ENCODE results near the gene LRRC25. TPM values are rescaled to one million over a fixed set of nuclear protein-coding genes. Genes with fewer than 3 reads are reported as not detected.

Gene LRRC25
- total RNA-seq, 1 experiment from 2014 or later = not detected

DNA sequence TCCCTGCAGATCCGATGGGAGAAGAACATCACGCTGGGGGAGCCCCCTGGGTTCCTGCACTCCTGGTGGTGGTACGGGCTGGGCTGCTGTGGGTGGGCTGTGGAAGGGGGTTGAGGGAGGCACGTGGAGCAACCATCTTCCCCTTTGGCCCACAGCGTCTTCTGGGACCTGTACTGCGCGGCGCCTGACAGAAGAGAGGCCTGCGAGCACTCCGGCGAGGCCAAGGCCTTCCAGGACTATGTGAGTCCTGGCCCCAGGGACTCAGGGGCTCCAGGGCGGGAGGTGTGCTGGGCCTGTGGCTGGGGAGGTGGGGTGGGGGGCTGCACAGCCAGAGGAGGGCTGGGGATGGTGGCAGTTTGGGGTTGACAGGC is 30.3 kb upstream of the LRRC25 start:
- BruUV-seq (replicated peaks) = no TSS peak
- H3F3A ChIP-seq (ENCODE audit: low read length, unreplicated experiment) = no peaks in the 10 kb centered on the region
- ChIA-PET CTCF (no interaction called here), POLR2A (ENCODE audit: unreplicated experiment) (no interaction called here)
- no peak overlapping the region for H3K9ac ChIP-seq (ENCODE audit: low read length)
- no peak overlapping the region for H3K4me2 ChIP-seq (ENCODE audit: low read length)
- no peak overlapping the region for H3K4me3 ChIP-seq (ENCODE audit: low read length)
- no peak for ATAC-seq
- no peaks in the 10 kb centered on the region for H3K9me3 ChIP-seq (ENCODE audit: low read length)
- H3K27me3 ChIP-seq (ENCODE audit: low read length) = no peaks in the 10 kb centered on the region
- H2AFZ ChIP-seq (ENCODE audit: low read length) = no peak overlapping the region
- H4K20me1 ChIP-seq (ENCODE audit: low read length) = peaks cover 5% of the 10 kb centered on the region; the same call in 1 of the 2 replicates
- peaks cover 19% of the 10 kb centered on the region for H3K79me2 ChIP-seq (ENCODE audit: low read length)
- intact Hi-C loops (cut with micrococcal nuclease) = no loop called here
- DNase-seq = no peak
- TF ChIP-seq, protein P1, sequence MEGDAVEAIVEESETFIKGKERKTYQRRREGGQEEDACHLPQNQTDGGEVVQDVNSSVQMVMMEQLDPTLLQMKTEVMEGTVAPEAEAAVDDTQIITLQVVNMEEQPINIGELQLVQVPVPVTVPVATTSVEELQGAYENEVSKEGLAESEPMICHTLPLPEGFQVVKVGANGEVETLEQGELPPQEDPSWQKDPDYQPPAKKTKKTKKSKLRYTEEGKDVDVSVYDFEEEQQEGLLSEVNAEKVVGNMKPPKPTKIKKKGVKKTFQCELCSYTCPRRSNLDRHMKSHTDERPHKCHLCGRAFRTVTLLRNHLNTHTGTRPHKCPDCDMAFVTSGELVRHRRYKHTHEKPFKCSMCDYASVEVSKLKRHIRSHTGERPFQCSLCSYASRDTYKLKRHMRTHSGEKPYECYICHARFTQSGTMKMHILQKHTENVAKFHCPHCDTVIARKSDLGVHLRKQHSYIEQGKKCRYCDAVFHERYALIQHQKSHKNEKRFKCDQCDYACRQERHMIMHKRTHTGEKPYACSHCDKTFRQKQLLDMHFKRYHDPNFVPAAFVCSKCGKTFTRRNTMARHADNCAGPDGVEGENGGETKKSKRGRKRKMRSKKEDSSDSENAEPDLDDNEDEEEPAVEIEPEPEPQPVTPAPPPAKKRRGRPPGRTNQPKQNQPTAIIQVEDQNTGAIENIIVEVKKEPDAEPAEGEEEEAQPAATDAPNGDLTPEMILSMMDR (conservative IDR thresholded peaks at IDR 0.05; ENCODE audit: low read depth, low read length) = no peak
- TF ChIP-seq EZH2 (IDR thresholded peaks at IDR 0.05; ENCODE audit: low read length, unreplicated experiment) = no peak
- no peak for TF ChIP-seq EZH2phosphoT487 (IDR thresholded peaks at IDR 0.05; ENCODE audit: borderline replicate concordance, low read length)
- H3K4me1 ChIP-seq (ENCODE audit: insufficient read depth, low read length) = no peaks in the 10 kb centered on the region
- no peak overlapping the region for H3K27ac ChIP-seq (ENCODE audit: low read length)
- H3K36me3 ChIP-seq (ENCODE audit: low read depth, low read length) = no peaks in the 10 kb centered on the region
- no peaks in the 10 kb centered on the region for H3K9me2 ChIP-seq (replicated peaks; ENCODE audit: low read length)

DNA sequence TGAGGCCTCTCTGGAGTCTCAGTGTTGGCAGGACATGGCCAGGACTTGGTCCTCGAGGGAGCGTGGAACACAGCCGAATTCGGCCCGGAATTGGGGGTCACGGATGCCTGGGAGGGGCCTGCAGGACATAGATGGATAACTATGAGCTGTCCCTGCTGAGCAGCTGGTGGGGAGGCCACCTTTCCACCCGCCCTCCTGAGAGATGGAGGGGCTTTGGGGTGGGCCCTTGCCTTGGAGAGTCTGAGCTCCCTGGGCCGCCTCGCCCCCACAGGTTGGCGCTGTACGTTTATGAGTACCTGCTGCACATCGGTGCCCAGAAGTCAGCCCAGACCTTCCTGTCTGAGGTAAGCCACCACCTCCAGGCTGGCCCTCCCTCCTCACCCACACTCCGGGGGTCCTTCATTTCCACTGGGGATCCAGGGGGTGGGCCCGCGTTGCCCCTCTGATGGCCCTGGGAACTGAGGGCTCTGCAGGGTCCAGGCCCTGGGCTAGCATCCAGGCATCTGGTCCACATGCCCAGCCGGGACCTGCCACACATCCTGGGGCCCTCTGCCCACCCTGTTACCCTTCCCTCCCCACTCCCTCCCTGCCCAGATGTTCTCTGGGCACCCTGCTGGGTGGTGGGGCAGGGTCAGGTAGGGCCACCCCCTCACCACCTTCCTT is 29.8 kb upstream of the LRRC25 start:
- Histone ChIP-seq H4K20me1 (ENCODE audit: low read length) (peaks cover 5% of the 10 kb centered on the region; the same call in 1 of the 2 replicates), H3K9me2 (replicated peaks; ENCODE audit: low read length) (no peaks in the 10 kb centered on the region), H3K36me3 (ENCODE audit: low read depth, low read length) (no peaks in the 10 kb centered on the region), H3F3A (ENCODE audit: low read length, unreplicated experiment) (no peaks in the 10 kb centered on the region), H3K4me1 (ENCODE audit: insufficient read depth, low read length) (no peaks in the 10 kb centered on the region), H3K9ac (ENCODE audit: low read length) (no peak overlapping the region), H3K27ac (ENCODE audit: low read length) (no peak overlapping the region), H3K79me2 (ENCODE audit: low read length) (peaks cover 24% of the 10 kb centered on the region), H2AFZ (ENCODE audit: low read length) (no peak overlapping the region), H3K4me3 (ENCODE audit: low read length) (no peak overlapping the region), H3K4me2 (ENCODE audit: low read length) (no peak overlapping the region), H3K9me3 (ENCODE audit: low read length) (no peaks in the 10 kb centered on the region), H3K27me3 (ENCODE audit: low read length) (no peaks in the 10 kb centered on the region)
- POLR2A ChIA-PET (ENCODE audit: unreplicated experiment) = no interaction called here
- intact Hi-C loops (cut with micrococcal nuclease) = no loop called here
- TF ChIP-seq, protein P1 (conservative IDR thresholded peaks at IDR 0.05; ENCODE audit: low read depth, low read length) = no peak
- TF ChIP-seq EZH2 (IDR thresholded peaks at IDR 0.05; ENCODE audit: low read length, unreplicated experiment) = no peak
- no peak for TF ChIP-seq EZH2phosphoT487 (IDR thresholded peaks at IDR 0.05; ENCODE audit: borderline replicate concordance, low read length)
- no TSS peak for BruUV-seq (replicated peaks)
- ATAC-seq = no peak
- CTCF ChIA-PET = no interaction called here
- DNase-seq = no peak

DNA sequence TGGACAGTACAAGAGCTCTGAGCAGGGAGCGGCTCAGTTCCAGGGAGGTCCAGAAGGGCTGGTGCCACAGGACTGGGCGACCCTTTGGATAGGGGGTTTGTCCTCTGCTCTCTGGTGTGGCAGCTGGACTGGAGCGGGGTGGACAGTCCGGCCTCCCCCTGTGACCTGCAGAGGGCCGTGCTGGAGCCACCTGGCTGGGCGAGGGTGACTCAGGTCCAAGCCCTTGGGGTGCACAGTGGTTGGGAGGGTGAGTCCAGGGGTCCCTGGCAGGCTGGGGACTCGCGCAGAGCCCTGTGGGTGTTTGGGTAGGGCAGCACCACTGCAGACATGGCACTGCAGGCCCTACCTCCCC is 29.0 kb upstream of the LRRC25 start:
- TF ChIP-seq EZH2phosphoT487 (IDR thresholded peaks at IDR 0.05; ENCODE audit: borderline replicate concordance, low read length) = no peak
- TF ChIP-seq, protein P1 (conservative IDR thresholded peaks at IDR 0.05; ENCODE audit: low read depth, low read length) = no peak
- no peak for TF ChIP-seq EZH2 (IDR thresholded peaks at IDR 0.05; ENCODE audit: low read length, unreplicated experiment)
- CTCF ChIA-PET = no interaction called here
- peaks cover 7% of the 10 kb centered on the region; the same call in 1 of the 2 replicates for H4K20me1 ChIP-seq (ENCODE audit: low read length)
- H3K9me3 ChIP-seq (ENCODE audit: low read length) = no peaks in the 10 kb centered on the region
- H3K36me3 ChIP-seq (ENCODE audit: low read depth, low read length) = no peaks in the 10 kb centered on the region
- intact Hi-C loops (cut with micrococcal nuclease) = no loop called here
- ATAC-seq (peak; percentile 7), DNase-seq (no peak)
- H3K79me2 ChIP-seq (ENCODE audit: low read length) = peaks cover 33% of the 10 kb centered on the region
- H3K27ac ChIP-seq (ENCODE audit: low read length) = no peak overlapping the region
- H3K9me2 ChIP-seq (replicated peaks; ENCODE audit: low read length) = no peaks in the 10 kb centered on the region
- POLR2A ChIA-PET (ENCODE audit: unreplicated experiment) = no interaction called here
- no peak overlapping the region for H2AFZ ChIP-seq (ENCODE audit: low read length)
- no TSS peak for BruUV-seq (replicated peaks)
- H3K4me2 ChIP-seq (ENCODE audit: low read length) = no peak overlapping the region
- H3K9ac ChIP-seq (ENCODE audit: low read length) = no peak overlapping the region
- no peak overlapping the region for H3K4me3 ChIP-seq (ENCODE audit: low read length)
- no peaks in the 10 kb centered on the region for H3K27me3 ChIP-seq (ENCODE audit: low read length)
- H3F3A ChIP-seq (ENCODE audit: low read length, unreplicated experiment) = no peaks in the 10 kb centered on the region
- no peaks in the 10 kb centered on the region for H3K4me1 ChIP-seq (ENCODE audit: insufficient read depth, low read length)
